Adipocyte (in vitro differentiated cells): ENCODE results near the gene RSPH9.

ENCODE experiments used
- DNase-seq: peaks from one replicate; pipeline ENCODE4 v3.0.0-alpha.2; 2015; ENCODE audit warnings: low read depth
- H3K27me3 ChIP-seq: replicated peaks from 2 replicates; pipeline ENCODE4 v1.7.0; 2013; ENCODE audit warnings: mild to moderate bottlenecking, low read length, moderate library complexity; ENCODE audit not compliant: control insufficient read depth, insufficient read depth
- H3K36me3 ChIP-seq: 2 replicates; pipeline ENCODE4 v1.7.0; 2013; ENCODE audit warnings: low read length, mild to moderate bottlenecking, moderate library complexity; ENCODE audit not compliant: control insufficient read depth, insufficient read depth, severe bottlenecking
- H3K4me1 ChIP-seq: 2 replicates; pipeline ENCODE4 v1.7.0; 2013; ENCODE audit warnings: mild to moderate bottlenecking, low read length, moderate library complexity; ENCODE audit not compliant: control insufficient read depth, insufficient read depth
- H3K4me3 ChIP-seq: 2 replicates; pipeline ENCODE4 v1.7.0; 2013; ENCODE audit warnings: mild to moderate bottlenecking, low read length, moderate library complexity
- H3K9ac ChIP-seq: 2 replicates; pipeline ENCODE4 v1.7.0; 2013; ENCODE audit warnings: mild to moderate bottlenecking, low read length, moderate library complexity
- H3K9me3 ChIP-seq: 2 replicates; pipeline ENCODE4 v1.7.0; 2013; ENCODE audit warnings: mild to moderate bottlenecking, low read length, moderate library complexity; ENCODE audit not compliant: control insufficient read depth

The RSPH9 gene

DNA sequence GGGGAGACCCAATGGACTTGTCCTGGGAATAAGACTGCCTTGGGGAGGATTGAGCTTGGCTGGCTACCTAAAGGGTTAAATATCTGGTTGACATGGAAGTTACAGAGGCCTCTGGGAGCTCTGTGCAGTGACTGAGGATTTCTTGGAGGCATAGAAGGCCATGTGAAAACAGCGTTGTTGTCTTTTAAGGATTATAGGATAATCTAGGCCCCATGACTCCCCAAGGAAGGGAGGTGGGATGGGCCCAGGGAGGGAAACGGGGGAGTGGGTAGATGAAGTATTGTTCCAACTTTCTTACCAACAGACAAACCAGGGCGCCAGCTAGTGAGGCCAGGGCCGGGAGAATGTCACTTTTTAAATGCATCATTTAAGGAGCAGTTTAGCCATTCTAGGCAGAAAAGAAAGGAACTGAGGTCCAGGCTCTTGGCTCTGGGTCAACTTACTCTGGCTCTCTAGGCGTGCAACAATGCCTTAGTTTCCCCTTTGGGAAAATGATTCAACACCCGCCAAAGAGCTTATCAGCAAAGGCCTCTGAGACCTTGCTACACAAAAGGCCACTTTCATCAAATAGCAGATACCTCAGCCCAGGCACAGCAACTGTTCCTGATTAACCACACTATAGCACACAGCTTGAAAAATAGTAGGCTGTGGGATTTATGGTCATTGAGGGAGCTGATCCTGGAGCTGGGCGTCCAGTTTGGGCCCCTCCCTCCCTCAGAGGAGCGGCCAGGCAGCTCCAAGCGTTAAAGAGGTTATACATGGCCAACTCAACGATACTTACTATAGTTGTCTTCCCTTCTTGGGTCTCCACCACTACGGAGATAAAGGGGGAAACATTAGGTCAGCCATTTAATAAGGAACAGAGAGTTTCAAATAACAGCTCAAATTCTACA lies 35.7 kb downstream of the RSPH9 start:
- no peaks in the 10 kb centered on the region for H3K9me3 ChIP-seq
- H3K36me3 ChIP-seq = peaks cover 44% of the 10 kb centered on the region
- no peak overlapping the region for H3K4me3 ChIP-seq
- no peaks in the 10 kb centered on the region for H3K4me1 ChIP-seq
- H3K27me3 ChIP-seq = no peaks in the 10 kb centered on the region
- no peak overlapping the region for H3K9ac ChIP-seq
- DNase-seq = no peak

DNA sequence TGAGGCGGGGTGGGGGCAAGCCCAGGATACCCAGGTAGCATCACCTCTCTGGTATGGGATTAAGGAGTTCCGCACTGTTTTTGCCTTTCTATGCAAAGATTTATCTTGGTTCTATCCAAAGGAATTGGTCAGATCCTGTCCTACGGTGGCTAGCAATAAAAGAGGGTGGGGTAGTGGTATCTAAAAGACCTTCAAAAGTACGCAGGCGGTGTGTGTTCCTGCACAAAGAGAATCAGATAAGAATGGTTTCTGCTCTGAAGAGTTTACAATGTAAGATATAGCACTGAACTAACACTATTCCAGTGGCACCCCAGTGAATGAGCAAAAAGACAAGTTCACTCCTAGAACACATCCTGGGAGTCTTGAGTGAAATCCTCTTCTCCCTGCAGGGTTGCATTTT lies 36.5 kb downstream of the RSPH9 start:
- Histone ChIP-seq H3K4me3 (no peak overlapping the region), H3K9ac (no peak overlapping the region), H3K36me3 (peaks cover 38% of the 10 kb centered on the region), H3K27me3 (no peaks in the 10 kb centered on the region), H3K9me3 (no peaks in the 10 kb centered on the region), H3K4me1 (peaks cover 3% of the 10 kb centered on the region)
- DNase-seq = no peak

DNA sequence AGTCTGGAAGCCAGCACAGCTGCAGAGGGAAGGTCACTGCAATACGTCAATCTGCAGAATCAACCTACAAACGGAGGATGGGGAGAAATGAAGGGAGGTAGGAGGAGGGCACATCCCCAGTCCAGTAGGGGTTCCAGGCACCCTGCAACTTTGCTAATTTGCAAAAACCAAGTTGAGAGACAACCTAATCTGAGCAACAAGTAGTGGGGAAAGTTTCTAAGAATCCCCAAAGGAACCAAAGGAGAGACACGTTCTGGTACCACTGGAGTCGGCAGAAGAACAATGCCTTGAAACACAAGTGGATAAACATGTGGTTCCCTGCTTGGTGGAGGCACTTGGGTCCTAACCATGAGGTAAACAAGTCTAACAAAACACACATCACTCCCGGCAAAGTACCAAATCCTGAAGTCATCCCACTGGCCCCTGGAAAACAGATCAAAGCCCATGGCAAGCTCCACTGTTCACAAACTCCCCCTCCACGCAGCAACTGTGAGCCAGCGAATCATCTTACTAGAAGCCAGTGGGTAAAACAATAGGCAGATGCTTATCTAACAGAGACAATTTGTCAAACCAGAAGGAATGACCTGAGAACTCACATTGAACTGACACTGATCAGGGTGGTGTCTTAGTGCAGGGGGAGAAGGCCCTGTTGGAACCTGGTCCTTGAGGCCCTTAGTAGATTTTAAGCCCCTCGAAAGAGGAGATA lies 38.0 kb downstream of the RSPH9 start:
- Histone ChIP-seq H3K4me3 (no peak overlapping the region), H3K36me3 (peaks cover 22% of the 10 kb centered on the region), H3K4me1 (peaks cover 9% of the 10 kb centered on the region), H3K9me3 (no peaks in the 10 kb centered on the region), H3K27me3 (no peaks in the 10 kb centered on the region), H3K9ac (no peak overlapping the region)
- DNase-seq = no peak

DNA sequence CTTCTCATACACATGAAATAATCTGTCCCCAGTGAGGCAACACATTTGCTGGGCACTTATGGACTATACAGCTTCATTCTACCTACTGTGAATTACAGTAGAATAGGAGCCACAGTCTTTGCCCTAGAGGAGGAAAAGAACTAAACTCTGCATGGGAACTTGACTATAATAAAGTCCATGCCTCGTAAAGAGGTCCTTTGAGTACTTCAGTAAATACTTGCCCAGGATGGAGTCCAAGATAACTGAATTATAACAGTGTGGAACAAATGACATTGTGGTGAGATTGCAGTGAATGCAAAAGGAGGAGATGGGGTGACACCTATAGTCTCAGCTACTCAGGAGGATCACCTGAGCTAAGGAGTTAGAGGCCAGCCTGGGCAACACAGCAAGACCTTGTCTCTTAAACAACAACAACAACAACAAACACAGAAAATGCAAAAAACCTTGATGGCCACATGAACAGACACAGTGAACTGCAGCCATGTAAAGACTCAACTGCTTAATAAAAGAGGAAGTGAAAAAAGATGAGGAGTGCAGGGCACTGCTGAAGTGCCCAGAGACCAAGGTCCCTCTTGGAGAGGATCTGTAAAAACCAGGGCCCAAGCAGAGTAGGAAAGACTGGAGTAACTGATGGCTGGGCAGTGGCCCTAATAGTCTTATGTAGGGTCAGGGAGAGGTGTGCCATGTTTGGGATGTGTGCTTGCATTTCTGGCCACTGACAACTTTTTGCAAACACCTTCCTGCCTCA lies 39.0 kb downstream of the RSPH9 start:
- Histone ChIP-seq H3K36me3 (peaks cover 12% of the 10 kb centered on the region), H3K9ac (no peak overlapping the region), H3K9me3 (no peaks in the 10 kb centered on the region), H3K4me3 (no peak overlapping the region), H3K4me1 (peaks cover 13% of the 10 kb centered on the region), H3K27me3 (no peaks in the 10 kb centered on the region)
- DNase-seq = no peak

DNA sequence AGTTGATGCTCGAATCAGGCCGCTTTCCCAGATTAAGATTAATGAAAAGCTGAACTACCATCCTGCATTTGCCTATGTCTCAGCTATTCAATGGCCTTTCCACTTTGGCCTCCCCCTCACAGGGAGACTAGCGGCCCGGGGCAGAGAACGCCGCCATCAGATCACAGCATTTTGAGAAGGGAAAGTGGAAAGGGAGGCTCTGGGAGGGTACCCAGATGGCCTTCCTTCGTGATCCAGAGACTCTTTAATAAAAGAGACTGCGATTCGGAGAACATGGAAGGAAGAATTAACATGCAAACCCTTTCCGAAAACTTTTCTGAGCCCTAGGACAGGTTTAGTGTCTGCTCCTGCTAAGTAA lies 42.2 kb downstream of the RSPH9 start:
- Histone ChIP-seq H3K9ac (peak overlapping the region; percentile 87), H3K36me3 (no peaks in the 10 kb centered on the region), H3K27me3 (no peaks in the 10 kb centered on the region), H3K4me3 (peak overlapping the region; percentile 95), H3K4me1 (peaks cover 13% of the 10 kb centered on the region), H3K9me3 (no peaks in the 10 kb centered on the region)
- peak; percentile 30 for DNase-seq

DNA sequence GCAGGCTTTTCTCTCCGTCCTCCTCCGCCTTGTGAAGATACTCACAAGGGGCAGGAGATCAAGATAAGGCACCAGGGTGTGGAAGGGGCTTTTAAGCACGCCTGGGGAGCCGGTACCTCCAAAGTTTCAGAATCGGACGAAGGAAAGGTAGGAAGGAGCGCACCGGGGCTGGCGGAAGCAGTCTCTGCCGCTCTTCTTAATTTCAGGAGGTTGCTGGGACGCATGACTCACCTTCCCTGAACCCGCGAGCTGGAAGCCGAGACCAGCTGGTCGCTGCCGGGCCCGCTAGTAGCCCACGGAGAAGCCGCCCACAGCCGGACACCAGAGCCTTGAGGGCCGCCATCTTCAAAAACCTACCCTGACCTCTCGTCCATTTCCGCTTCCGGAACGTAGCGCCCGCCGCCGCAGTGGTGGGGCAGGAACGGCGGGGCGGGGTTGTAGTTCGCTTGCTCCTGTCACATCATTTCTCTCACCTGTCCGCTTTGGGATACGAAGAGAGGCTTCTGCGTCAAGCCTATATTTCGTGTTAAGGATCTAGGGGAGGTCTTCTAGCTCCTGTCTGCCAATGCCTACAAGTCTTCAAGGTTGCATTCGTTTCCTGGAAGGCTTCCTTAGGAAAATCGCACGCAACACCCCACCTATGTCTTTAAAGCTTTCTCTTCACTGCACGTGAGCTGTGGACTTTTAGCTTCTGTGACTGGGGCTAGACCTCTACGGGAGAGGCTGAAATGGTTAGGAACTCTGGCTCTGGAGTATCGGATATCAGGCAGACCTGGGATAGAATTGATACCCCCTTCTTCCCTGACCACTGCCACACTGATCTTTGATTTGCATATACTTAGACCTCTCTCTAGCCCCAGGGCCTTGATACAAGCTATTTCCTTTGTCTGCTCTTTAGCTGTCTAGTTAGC lies 42.9 kb downstream of the RSPH9 start, which contains the start of gene MRPS18A:
Gene MRPS18A, minus strand, starts transcription at position 355 of the 911 bp plus-strand sequence. Its CDS starts 12 bp downstream, at position 343.
- H3K4me1 ChIP-seq = peaks cover 13% of the 10 kb centered on the region
- H3K4me3 ChIP-seq = peak within 1 kb of the TSS; percentile 95
- H3K9ac ChIP-seq = peak within 1 kb of the TSS; percentile 87
- H3K36me3 ChIP-seq = no peaks in the 10 kb centered on the region
- no peaks in the 10 kb centered on the region for H3K27me3 ChIP-seq
- peak; percentile 93 for DNase-seq
- H3K9me3 ChIP-seq = no peaks in the 10 kb centered on the region

DNA sequence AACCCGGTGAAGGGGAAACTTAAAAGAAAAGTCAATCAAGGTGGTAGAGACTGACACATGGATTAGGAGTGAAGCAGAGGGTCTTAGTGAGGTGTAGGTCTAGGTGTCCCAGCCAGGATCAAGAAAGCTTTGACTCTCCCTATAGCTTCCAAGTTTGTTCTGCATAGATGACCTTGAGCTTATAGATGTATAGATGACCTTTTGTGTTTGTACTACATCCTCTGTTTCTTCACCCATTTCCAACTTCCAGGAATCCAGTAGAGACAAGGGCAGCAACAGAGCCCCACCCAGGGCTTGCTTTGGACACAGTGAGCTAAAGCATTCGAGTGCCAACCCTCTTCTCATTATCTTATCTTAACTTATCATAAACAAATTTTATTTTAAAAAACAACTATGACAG lies 44.6 kb downstream of the RSPH9 start:
- H3K36me3 ChIP-seq = no peaks in the 10 kb centered on the region
- no peaks in the 10 kb centered on the region for H3K9me3 ChIP-seq
- H3K9ac ChIP-seq = no peak overlapping the region
- H3K4me1 ChIP-seq = peaks cover 13% of the 10 kb centered on the region
- H3K27me3 ChIP-seq = no peaks in the 10 kb centered on the region
- H3K4me3 ChIP-seq = no peak overlapping the region
- no peak for DNase-seq

DNA sequence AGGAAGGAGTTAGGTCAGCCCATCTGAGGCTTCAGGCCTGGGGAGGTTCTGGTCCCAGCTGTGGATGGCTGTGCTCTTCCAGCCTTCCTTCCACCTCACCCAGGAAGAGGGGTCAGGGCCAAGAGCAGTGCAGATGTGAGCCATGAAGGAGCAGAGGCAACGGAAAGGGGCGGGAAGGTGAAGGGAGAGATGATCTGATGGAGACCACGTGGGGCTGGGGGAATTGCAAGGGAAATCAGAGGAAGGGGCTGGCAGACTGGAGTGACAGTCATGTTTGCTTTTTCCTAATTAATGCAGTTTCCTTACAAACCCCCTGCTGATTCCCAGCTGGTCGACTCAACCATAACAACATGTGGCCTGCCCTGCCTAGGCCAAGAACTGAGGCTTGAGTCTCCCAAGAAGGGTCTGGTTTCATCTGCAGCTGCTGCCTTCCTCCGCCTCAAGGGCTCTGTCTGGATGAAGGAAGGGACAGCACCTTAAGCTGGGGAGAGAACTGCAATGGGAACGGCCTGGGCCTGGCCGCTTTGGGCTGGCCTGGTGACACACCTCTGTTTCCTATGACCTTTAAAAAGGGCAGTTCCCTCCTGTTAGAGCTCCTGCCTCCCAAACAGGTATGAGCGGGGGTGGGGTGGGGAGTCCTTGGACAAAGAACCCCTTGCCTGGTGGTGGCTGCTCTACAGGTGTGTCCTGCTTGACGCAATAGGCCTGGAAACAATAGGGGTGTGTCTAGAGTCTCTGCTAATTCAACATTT lies 50.6 kb downstream of the RSPH9 start:
- Histone ChIP-seq H3K36me3 (no peaks in the 10 kb centered on the region), H3K9me3 (no peaks in the 10 kb centered on the region), H3K27me3 (no peaks in the 10 kb centered on the region), H3K9ac (no peak overlapping the region), H3K4me1 (peaks cover 18% of the 10 kb centered on the region), H3K4me3 (no peak overlapping the region)
- no peak for DNase-seq

DNA sequence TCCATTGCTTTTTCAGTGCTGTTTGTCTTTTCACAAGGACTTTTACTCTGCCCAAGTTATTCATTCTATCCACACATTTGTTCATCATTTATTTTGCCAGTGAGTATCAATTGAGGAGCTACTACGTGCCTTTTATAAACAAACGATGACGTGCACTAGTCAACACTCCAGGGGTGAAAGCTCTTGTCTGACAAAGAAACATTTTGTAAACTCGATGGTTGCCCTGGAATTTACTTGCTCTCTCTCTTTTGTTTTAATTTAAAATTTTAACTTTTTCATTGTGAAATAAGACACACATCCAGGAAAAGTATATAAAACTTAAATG lies 51.1 kb downstream of the RSPH9 start:
- Histone ChIP-seq H3K4me1 (peaks cover 18% of the 10 kb centered on the region), H3K4me3 (no peak overlapping the region), H3K36me3 (no peaks in the 10 kb centered on the region), H3K9me3 (no peaks in the 10 kb centered on the region), H3K27me3 (no peaks in the 10 kb centered on the region), H3K9ac (no peak overlapping the region)
- DNase-seq = no peak

DNA sequence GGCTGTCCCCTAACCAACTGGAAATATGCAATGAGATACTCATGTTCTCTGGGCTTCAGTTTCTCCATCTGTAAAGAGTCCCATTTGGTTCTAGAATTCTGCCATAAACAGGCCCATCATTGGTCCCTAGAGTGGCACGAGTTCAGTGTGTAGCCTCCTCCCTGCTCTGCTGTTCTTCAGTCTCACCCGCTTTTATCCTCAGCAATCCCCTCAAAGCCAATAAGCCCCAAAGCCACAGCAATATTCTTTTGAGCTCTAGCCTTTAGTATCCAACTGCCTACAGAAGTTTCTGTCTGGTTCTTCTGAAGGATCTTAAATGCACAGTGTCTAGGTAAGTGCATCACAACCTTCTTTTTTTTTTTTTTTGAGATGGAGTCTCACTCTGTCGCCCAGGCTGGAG lies 52.6 kb downstream of the RSPH9 start:
- Histone ChIP-seq H3K4me3 (no peak overlapping the region), H3K27me3 (no peaks in the 10 kb centered on the region), H3K36me3 (no peaks in the 10 kb centered on the region), H3K9ac (no peak overlapping the region), H3K9me3 (no peaks in the 10 kb centered on the region), H3K4me1 (peaks cover 25% of the 10 kb centered on the region)
- DNase-seq = no peak
